GM12891 (cell line): Measurements from ENCODE around the gene CD300C.

ENCODE experiments used
- POLR2A ChIP-seq: IDR thresholded peaks from 2 replicates; pipeline ENCODE4 v1.6.1; 2011; ENCODE audit warnings: low read depth, low read length, control low read depth
- POLR2AphosphoS5 ChIP-seq: IDR thresholded peaks from 2 replicates; pipeline ENCODE4 v1.6.1; 2011; ENCODE audit warnings: low read depth, low read length, control low read depth
- TAF1 ChIP-seq: IDR thresholded peaks from 2 replicates; pipeline ENCODE4 v1.6.1; 2011; ENCODE audit warnings: low read depth, low read length, control low read depth

DNA sequence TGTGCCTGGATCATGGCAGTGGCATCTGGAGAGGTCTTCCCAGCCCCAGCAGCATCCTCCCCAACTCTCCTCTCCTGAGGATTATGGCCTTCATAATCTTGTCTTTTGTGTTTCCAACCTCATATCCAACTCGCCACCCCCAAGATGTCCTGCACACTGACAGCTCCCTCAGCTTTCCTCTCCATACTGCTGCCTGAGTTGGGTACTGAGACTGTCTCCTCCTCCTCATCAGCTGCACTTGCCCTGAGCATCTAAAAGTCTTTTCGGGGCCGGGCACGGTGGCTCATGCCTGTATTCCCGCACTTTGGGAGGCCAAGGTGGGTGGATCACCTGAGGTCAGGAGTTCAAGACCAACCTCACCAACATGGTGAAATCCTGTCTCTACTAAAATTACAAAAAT, 16.7 kb downstream of the CD300C start:
- TF ChIP-seq POLR2A (no peak), TAF1 (no peak), POLR2AphosphoS5 (no peak)
